ENCODE data around the gene RTN4IP1.

The RTN4IP1 gene

GRCh38 chr6:106643061-106643460, 13.8 kb upstream of the RTN4IP1 start:
- H3K27me3 ChIP-seq: no peaks in the 10 kb centered on the region
- no peaks in the 10 kb centered on the region for H3K4me1 ChIP-seq
- no peaks in the 10 kb centered on the region for H3K9me3 ChIP-seq
- TF ChIP-seq CTCF (IDR thresholded peaks at IDR 0.05; ENCODE audit: low read depth, low read length): no peak
- no peak for DNase-seq
- H3K36me3 ChIP-seq: peaks cover 59% of the 10 kb centered on the region
- no peak overlapping the region for H3K4me3 ChIP-seq (ENCODE audit: low read depth, low read length)

GRCh38 chr6:106642476-106642875, 13.2 kb upstream of the RTN4IP1 start:
- TF ChIP-seq CTCF (IDR thresholded peaks at IDR 0.05; ENCODE audit: low read depth, low read length): no peak
- H3K4me3 ChIP-seq (ENCODE audit: low read depth, low read length): no peak overlapping the region
- peaks cover 59% of the 10 kb centered on the region for H3K36me3 ChIP-seq
- DNase-seq: no peak
- H3K27me3 ChIP-seq: no peaks in the 10 kb centered on the region
- H3K9me3 ChIP-seq: no peaks in the 10 kb centered on the region
- H3K4me1 ChIP-seq: no peaks in the 10 kb centered on the region

DNA sequence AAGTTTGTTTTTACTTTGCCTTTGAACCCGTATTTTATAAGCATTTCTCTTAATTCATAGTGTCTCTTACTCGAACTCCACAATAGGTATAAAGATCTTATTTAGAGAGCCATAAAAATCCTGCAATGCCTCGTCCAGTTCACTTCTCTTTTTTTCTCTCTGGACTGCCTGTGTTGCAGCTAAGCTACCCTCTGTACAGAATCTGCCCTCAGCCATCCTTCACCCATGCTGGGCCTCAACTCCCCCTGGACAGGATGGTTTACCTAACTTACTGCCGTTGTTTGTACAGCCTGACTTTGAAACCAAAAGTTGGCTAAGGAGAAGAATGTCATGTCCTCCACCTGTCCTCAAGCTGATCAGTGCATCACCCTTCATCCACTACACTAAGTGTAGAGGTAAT, 10.5 kb upstream of the RTN4IP1 start:
- Histone ChIP-seq H3K4me1 (no peaks in the 10 kb centered on the region), H3K4me3 (ENCODE audit: low read depth, low read length) (no peak overlapping the region), H3K27me3 (no peaks in the 10 kb centered on the region), H3K9me3 (no peaks in the 10 kb centered on the region), H3K36me3 (peaks cover 49% of the 10 kb centered on the region)
- no peak for TF ChIP-seq CTCF (IDR thresholded peaks at IDR 0.05; ENCODE audit: low read depth, low read length)
- DNase-seq: no peak

- H3K4me3 ChIP-seq (ENCODE audit: low read depth, low read length): no peak overlapping the region
- DNase-seq: no peak
- no peaks in the 10 kb centered on the region for H3K4me1 ChIP-seq
- no peak for TF ChIP-seq CTCF (IDR thresholded peaks at IDR 0.05; ENCODE audit: low read depth, low read length)
- peaks cover 33% of the 10 kb centered on the region for H3K36me3 ChIP-seq
- no peaks in the 10 kb centered on the region for H3K27me3 ChIP-seq
- H3K9me3 ChIP-seq: no peaks in the 10 kb centered on the region
Observed at GRCh38 chr6:106637717-106638341, 8.5 kb upstream of the RTN4IP1 start.

GRCh38 chr6:106637051-106637716, 7.9 kb upstream of the RTN4IP1 start:
- DNase-seq: no peak
- Histone ChIP-seq H3K27me3 (no peaks in the 10 kb centered on the region), H3K4me1 (no peaks in the 10 kb centered on the region), H3K36me3 (peaks cover 26% of the 10 kb centered on the region), H3K9me3 (no peaks in the 10 kb centered on the region), H3K4me3 (ENCODE audit: low read depth, low read length) (no peak overlapping the region)
- TF ChIP-seq CTCF (IDR thresholded peaks at IDR 0.05; ENCODE audit: low read depth, low read length): no peak

- Histone ChIP-seq H3K36me3 (peaks cover 6% of the 10 kb centered on the region), H3K4me1 (no peaks in the 10 kb centered on the region; the same call in 1 of the 2 replicates)
- no peak for TF ChIP-seq CTCF (IDR thresholded peaks at IDR 0.05; ENCODE audit: low read depth, low read length)
Observed at GRCh38 chr6:106634565-106634964, 5.3 kb upstream of the RTN4IP1 start.

More at GRCh38 chr6:106634565-106634964, 5.3 kb upstream of the RTN4IP1 start:
- Histone ChIP-seq H3K9me3 (no peaks in the 10 kb centered on the region), H3K27me3 (no peaks in the 10 kb centered on the region), H3K4me3 (ENCODE audit: low read depth, low read length) (no peak overlapping the region)
- DNase-seq: no peak

Data from BE2C (cell line).